A204.1 (cell line): ENCODE data around the gene TENT4B.
"Not testable (repeated sequence)": the region's sequence is repeated elsewhere in the genome, so short reads cannot be mapped to it uniquely, and the experiment has no call there.

Experiments
- FAIRE-seq: peaks from 2 replicates; lab custom pipeline; 2012; peaks lifted over from hg19 to GRCh38; lab: Jason Lieb, UNC

TENT4B gene

DNA sequence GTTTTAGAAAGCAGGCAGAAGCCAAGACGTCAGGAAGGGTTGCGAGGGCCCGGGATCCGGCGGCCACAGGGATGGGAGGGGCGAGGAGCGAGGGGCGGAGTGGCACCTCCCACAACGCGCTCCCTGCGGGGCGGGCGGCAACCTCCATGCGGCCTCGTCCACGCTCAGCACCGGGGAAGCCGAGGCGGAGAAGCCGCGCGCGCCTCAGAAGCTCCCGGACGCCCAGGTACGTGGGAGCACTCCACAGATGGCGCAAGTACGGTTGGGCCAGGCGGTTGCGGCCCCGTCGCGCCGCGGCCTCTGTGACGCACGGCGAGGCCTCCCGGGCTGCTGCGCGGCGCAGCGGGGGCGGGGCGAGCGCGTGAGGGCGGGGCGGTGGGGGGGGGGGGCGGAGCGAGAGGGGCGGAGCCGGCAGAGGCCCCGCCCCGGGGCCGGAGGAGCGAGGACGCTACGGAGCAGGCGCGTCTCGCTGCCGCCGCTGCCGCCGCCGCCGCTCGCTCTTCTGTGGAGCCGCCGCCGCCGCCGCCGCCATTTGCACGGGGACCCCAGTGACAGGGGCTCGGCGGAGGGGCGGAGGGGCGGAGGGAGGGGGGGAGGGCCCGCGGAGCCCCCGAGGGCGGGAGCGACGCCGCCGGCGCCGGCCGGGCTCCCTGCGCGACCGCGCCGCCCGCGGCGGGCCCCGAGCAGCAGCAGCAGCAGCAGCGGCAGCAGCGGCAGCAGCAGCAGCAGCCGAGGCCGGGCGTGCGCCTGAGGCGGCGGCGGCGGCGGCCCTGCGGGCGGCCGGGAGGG is at the start of gene TENT4B:
TSS of gene TENT4B (plus strand) at position 500 of the 789 bp plus-strand sequence. CDS start 316 bp downstream, outside the sequence.
- FAIRE-seq = no peak

DNA sequence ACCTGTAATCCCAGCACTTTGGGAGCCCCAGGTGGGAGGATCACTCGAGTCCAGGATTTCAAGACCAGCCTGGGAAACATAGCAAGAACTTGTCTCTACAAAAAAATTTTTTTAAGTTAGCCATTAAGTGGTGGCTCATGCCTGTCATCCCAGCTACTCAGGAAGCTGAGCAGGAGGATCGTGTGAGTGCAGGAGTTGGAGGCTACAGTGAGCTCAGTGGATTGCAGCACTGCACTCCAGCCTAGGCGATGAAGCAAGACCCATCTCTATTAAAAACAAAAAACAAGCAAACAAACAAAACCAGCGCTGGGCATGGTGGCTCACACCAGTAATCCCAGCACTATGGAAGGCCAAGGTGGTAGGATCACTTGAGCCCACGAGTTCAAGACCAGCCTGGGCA is 49.3 kb upstream of the TENT4B start:
- FAIRE-seq = no peak

DNA sequence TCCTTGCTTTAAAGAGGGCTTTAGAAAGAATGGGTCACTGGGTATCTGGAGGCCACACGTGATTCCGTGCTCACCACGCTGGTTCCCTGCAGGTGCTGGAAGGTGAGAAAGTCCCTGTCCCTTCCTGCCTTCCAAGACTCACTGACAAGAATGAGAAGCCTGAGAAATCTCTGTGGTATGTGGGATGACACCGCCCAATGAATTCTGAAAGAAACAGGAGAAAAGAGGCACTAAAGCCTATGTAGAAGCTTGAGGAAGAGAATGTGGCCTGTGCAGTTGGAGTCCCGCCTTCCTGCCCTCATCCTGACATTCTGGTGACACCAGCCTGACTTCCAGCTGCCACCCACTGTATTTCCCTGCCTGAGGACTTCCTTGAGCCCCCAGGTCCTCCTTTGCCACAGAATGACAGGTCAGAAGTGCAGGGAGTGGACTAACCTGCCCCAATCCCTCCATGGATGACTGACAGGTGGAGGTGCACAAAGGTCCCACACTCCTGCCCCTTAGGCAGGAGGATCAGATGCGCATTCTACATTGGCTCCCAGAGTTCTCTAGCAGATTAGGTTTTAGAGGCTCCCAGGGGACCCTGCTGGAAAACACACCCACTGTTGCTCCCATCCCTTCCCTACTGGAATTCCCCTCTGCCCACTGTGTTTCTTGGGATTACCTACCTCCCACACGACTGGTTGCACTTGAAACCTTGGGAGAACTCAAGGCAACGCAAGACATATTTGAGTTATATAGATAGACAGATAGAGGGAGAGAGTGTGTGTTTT is 38.6 kb upstream of the TENT4B start:
- FAIRE-seq = no peak

DNA sequence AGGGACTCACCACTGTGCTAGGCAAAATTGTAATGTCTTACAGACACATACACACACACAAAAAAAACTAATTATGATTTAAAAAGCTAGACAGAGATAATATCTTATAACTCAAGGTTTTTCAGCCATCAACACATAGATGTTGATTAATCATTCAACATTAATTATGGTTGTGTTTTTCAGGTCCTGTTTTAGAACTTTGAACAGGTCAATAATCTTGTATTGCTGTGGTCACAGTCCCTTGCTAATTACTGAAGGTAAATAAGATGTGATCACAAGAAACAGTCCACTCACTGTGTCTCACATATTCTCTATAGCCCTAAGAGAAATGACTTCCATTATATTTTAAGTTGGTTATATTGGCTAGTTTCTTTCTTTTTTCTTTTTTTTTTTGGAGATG is 32.4 kb upstream of the TENT4B start:
- FAIRE-seq = no peak

DNA sequence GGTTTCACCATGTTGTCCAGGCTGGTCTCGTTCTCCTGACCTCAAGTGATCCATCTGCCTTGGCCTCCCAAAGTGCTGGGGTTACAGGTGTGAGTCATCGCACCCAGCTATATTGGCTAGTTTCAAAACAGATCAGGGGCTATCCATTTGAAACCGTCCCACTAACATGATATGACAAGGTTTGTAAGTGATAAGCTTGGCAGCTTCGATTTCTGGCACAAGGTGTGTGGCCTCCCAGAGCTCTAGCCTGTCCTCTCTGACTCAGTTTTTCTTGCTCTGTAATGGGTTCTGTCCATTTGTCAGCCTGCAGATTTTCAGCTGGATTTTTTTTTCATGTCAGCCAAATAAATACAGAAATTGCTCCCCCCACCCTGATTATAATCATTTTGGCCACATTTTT is 31.8 kb upstream of the TENT4B start:
- no peak for FAIRE-seq

DNA sequence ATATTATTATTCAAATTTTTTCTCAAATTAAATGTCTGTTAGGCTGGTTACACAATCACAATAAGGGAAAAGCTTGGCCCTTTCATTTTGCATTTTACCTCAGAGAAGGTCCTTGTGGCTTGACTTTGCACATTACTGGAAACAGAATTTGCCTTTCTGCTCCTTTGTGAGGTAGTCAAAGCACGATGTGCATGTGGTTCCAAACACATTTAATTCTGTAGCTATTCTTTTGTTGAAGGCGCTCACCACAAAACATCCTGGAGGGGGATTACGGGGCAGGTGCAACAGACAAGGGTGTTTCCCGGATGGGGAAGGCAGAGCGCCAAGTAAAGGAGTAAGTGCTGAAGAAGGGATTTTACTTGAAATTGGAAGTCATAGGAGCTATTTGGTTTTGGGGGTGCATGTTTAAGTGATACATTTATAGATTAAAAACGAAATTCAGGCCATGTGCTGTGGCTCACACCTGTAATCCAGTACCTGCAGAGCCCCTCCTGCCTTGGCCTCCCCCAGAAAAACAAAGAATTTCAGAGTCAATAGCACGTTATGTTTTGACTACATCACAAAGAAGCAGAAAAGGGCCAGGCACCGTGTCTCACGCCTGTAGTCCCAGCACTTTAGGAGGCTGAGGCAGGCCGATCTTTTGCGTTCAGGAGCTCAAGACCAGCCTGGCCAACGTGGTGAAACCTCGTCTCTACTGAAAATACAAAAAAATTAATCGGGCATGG is 31.2 kb upstream of the TENT4B start:
- no peak for FAIRE-seq

DNA sequence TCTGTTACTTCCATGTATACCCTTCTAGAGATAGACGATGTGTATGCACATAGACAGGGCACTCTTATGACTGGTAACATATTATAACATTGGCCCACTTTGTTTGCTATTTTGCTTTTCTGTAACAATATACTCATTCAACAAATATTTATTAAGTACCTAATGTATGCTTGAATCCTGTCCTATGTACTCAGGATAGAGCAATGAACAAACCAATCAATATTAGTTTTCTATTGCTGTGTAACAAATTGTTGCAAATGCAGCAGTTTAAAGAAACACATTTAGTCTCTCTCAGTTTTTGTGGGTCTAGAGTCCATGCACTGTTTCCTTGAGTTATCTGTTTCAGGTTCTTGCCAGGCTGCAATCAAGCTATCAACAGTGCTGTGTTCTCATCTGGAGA is 29.7 kb upstream of the TENT4B start:
- FAIRE-seq = no peak

DNA sequence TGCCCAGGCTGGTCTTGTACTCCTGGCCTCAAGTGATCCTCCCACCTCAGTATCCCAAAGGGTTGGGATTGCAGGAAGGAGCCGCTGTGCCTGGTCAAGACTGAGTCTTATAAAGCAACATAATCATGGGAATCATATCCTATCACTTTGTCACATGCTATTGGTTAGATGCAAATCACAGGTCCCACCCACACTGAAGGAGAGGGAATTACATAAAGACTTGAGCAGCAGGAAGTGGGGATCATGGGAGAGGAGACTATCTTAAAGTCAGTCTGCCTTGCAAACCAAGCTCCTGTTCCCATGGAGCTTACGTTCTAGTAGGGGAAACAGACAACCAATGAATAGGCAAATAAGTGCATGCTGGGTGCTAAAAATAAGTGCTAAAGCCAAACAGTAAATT is 28.3 kb upstream of the TENT4B start:
- FAIRE-seq = no peak

DNA sequence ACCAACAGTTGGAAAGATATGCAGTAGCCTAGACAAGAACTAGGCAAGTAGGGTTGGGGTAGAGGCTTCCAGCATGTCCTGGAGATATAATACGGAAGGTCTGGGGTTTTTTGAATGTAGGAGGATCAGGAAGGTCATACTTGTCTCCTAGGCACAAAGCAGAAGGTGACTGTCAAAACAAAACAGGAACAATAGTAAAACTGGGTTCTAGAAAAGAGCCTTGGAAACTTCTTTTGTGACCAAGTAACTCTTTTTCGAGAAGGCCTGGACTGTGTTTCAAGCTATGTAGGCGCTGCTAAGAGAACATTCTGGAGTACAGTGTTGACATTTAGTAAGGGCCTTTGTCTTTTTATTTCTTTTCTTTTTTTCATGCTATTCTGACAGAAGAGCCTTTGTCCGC is 26.9 kb upstream of the TENT4B start:
- FAIRE-seq = no peak

DNA sequence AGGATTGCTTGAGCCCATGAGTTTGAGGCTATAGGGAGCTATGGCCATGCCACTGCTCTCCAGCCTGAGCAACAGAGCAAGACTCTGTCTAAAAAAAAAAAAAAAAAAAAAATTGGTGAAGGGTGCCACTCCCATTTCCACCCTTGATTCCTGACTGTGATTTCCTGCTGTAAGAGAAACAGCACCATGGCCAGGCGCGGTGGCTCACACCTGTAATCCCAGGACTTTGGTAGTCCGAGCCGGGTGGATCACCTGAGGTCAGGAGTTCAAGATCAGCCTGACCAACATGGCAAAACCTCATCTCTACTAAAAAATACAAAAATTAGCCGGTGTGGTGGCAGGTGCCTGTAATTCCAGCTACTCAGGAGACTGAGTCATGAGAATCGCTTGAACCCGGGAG is 20.5 kb upstream of the TENT4B start:
- FAIRE-seq = not testable (repeated sequence)

DNA sequence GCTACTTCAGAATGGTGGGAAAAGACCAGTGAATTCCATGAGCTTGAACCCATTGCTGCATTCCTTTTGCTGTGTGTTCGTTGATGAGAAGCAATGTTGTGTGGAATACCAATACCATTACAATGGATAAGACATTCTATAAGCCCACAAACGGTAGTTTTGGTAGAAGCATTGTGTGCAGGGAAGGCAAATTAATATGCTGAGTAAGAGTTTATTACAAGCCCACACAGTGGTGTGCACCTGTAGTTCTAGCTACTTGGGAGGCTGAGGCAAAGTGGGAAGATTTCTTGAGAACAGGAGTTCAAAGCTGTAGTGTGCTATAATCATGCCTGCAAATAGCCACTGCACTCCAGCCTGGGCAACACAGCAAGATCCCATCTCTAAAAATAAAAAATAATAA is 19.9 kb upstream of the TENT4B start:
- no peak for FAIRE-seq

DNA sequence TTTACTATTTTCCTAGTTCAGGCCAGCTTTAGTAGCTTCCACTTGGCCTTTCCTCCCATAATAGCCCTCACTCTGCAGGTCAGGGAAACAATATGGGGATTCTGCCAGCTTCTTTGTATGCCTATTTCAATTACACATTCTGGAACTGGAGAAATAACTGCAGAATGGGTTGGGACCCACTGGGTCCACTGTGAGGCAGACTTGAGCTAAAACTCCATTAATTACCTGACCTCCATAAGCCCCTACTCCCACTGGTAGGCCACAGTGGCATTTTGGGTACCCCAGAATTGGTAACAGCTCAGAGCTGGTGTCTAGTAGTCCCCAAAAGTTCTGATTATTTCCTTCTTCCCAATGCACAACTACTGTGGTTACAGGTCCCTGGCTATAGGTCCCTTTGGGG is 16.7 kb upstream of the TENT4B start:
- no peak for FAIRE-seq

DNA sequence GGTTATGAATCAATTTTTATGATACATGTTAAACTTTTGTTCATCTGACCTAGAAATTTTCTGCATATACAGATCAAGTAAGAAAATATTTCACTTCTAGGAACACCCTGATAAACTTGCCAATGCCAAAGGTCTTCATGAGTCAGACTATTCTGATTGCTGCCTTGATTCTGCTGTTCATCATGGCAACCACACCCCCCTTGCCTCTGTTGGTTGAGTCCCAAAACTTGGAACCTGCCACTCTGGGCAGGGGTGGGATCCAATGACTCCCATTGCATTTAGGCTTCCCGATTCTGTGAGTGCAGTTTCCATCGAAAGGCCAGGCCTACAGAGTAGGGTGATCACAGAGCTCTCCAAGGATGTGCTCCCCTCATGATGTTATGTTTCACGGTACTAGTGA is 15.8 kb upstream of the TENT4B start:
- FAIRE-seq = no peak

DNA sequence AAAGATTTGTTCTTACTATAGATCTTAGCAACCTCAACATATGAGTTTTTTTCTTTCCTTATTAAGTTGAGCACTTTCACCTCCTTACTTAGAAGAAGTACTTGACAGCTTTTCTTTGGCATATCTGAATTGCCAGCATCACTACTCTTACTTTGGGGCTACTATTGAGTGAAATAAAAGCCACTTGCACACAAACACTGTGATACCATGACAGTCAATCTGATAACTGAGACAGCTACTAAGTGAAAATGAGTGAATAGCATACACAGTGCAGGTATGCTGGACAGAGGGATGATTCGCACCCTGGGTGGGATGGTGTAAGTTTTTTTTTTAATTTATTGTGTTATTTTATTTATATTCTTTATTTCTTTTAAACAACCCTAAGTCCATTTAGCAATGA is 13.5 kb upstream of the TENT4B start:
- FAIRE-seq = no peak

DNA sequence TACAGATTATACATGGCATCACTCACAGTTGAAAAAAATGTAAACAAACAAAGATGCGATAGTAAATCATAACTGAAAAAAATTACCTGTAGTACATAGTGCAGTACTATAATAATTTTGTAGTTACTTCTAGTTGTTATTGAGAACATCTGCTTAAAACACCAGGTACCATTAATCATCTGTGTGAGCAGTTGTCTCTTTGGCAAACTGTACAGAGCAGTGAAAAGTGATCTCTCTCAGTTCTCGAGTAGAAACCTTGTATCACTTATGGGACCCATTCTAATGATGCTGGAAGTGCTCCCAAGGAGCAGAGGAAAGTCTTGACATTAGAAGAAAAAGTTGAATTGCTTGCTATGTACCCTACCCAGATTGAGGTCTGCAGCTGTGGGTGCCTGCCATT is 8.9 kb upstream of the TENT4B start:
- FAIRE-seq = no peak

DNA sequence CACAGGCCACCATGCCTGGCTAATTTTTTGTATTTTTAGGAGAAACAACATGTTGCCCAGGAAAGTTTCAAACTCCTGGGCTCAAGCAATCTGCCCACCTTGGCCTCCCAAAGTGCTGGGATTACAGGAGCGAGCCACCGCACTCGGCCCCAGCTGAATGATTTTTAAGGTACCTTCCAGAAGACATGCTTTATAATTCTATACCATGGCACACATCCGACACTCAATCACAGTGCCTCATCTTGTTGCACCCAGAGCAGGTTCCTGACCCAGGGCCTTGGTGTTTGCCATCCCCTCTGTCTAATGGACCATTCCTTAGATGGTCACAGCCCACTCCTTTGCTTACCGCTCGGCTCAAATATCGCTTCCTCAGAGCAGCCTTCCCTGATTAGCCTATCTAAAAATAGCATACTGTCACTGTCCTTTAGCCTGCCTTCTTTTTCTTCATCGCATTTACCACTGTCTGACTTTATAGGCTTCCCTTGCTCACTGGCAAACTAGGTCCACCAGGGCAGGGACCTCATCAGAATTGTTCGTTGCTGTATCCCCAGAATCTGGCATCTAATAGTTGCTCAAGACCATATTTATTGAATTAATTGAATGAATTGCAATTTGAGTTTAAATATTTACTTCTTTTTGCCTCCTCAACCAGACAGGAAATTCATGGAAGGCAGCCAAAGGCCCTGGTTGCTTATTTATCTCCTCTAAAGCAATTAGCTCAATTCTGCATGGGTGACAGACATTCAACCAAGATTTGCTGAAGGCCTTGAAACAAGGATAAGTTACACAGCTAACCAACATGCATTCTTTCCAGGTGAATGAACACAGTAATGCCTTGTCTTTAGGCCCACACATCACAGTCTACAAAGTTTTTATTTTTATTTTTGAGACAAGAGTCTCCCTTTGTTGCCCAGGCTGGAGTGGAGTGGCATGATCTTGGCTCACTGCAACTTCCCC is 6.3 kb upstream of the TENT4B start:
- FAIRE-seq = no peak

DNA sequence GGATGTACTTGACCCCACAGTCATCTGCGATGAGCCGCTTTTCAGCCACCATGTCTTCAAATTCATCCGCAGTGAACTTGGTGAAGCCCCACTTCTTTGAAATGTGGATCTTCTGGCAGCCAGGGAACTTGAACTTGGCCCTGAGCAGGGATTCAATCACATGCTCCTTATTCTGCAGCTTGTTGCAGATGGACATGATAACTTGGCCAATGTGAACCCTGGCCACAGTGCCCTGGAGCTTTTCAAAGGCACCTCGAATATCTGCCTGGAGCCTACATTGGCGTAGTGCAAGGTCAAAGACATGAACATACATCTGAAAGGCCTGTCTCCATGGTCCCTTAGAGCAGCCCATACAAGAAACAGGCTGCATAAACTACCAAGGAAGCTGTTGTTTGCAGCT is 1.8 kb upstream of the TENT4B start:
- FAIRE-seq = no peak

DNA sequence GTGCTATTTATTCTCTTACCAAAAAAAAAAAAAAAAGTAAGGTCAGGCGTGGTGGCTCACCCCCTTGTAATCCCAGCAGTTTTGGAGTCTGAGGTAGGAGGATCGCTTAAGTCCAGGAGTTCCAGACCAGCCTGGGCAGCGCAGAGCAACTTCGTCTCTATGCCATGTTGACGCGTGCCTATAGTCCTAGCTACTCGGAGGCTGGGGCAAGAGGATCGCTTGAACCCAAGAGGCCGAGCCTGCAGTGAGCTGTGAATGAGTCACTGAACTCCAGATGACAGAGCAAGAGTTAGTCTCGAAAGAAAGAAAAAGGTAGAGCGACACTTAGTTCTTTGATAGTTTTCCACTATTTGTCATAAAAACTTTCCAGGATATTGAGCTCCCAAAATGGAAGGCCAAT is 1.4 kb upstream of the TENT4B start:
- no peak for FAIRE-seq

DNA sequence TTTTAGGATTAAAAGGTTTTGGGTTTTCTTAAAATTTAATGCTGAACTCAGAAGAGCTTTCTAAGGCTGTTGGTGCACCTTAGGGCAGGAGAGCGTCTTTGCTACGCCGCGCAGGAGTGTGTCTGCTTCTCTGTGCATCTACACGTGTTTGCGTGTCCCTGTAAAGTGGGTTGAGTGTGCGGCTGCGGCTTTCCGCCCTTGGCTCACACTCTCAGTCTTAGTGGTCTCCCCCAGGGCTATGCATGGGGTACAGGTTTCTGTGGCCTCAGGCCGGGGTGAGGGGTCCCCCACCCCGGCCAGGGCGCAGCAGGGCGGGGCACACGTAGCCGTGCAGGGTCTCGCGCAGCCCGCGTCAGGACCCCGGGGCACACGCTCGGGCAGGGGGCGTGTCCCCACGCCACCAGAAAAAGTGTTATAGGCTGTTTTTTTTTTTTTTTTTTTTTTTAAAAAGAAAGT is 727 bp upstream of the TENT4B start:
- no peak for FAIRE-seq

DNA sequence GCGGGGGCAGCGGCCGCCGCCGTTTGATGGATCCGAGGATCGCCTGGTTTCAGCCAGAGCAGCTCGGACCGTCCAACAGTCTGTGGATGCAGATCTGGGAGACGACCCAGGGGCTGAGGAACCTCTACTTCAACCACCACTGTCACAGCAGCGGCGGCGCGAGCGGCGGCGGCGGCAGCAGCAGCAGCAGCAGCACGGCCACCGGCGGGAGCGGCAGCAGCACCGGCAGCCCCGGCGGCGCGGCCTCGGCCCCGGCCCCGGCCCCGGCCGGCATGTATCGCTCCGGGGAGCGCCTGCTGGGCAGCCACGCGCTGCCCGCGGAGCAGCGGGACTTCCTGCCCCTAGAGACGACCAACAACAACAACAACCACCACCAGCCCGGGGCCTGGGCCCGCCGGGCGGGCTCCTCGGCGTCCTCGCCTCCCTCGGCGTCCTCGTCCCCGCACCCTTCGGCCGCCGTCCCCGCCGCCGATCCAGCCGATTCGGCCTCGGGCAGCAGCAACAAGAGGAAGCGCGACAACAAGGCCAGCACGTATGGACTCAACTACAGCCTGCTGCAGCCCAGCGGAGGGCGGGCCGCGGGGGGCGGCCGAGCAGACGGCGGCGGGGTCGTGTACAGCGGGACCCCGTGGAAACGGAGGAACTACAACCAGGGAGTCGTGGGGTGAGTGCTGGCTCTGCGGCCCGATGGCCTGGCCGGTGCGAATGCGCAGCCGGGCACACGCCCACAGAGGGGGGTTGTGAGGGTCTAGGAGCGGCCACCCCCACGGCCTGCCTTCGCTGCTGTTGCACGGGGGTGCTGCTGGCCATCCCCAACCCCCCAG is 702 bp downstream of the TENT4B start:
- no peak for FAIRE-seq

DNA sequence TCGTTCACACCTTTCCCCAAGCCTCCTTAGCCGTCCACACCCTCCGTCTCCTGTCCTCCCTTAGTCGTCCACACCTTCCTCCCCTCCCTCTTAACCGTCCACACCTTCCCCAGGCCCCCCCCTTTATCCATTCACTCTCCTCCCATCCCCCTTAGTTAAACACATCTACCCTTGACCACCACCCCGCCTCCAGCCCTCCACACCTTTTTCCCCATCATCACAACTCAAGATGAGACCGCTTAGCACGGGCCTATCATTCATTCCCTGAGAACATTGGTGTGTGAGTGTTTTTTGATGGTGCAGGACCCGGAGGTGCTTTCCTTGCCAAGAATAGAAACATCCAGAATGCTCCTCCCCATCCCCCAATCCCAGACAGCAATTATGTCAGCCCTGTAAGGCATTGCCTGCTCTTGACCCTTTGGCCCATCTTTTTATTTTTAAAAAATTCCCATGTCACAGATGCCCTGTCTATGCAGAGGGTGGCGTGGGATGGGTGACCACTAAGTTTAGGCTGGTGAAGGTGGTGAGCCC is 1.4 kb downstream of the TENT4B start:
- no peak for FAIRE-seq
